Keratinocyte (primary cell): Measurements from ENCODE around the gene POU2F2. TPM values are rescaled to one million over a fixed set of nuclear protein-coding genes. Genes with fewer than 3 reads are reported as not detected.

ENCODE experiments used
- DNase-seq: peaks from one replicate; pipeline ENCODE4 v3.0.0-alpha.2; 2011; ENCODE audit warnings: low read depth, missing footprints, low spot score
- FAIRE-seq: peaks from 2 replicates; lab custom pipeline; 2011; peaks lifted over from hg19 to GRCh38; lab: Jason Lieb, UNC
- H2AFZ ChIP-seq: 2 replicates; pipeline ENCODE4 v1.6.0; 2012; ENCODE audit warnings: low read length, control low read depth, inconsistent platforms; ENCODE audit not compliant: control insufficient read depth
- H3K27ac ChIP-seq: 2 replicates; pipeline ENCODE4 v1.5.1; 2011; ENCODE audit warnings: low read length; ENCODE audit not compliant: control insufficient read depth, insufficient read depth
- H3K27me3 ChIP-seq: 3 replicates; pipeline ENCODE4 v1.6.0; 2011; ENCODE audit warnings: low read length; ENCODE audit not compliant: control insufficient read depth, insufficient read depth; ENCODE audit errors: extremely low read depth
- H3K36me3 ChIP-seq, 2 experiments: 2 replicates in 1 of 2; 3 replicates in 1 of 2; pipeline ENCODE4 v1.5.1; 2011; ENCODE audit warnings: low read length in 2 of 2, mild to moderate bottlenecking in 1 of 2; ENCODE audit not compliant: control insufficient read depth in 2 of 2, insufficient read depth in 2 of 2; ENCODE audit errors: extremely low read depth in 1 of 2
- H3K4me1 ChIP-seq: 3 replicates; pipeline ENCODE4 v1.5.1; 2011; ENCODE audit warnings: low read length; ENCODE audit not compliant: control insufficient read depth, insufficient read depth; ENCODE audit errors: extremely low read depth
- H3K4me2 ChIP-seq: 3 replicates; pipeline ENCODE4 v1.6.0; 2011; ENCODE audit warnings: low read depth, low read length; ENCODE audit not compliant: control insufficient read depth, insufficient read depth; ENCODE audit errors: extremely low read depth
- H3K4me3 ChIP-seq, 3 experiments: fragments of 200-600 bp in 1 of 3; sonication (generic) in 1 of 3; 2 replicates in 2 of 3; 3 replicates in 1 of 3; pipeline ENCODE4 v1.5.1; 2011 to 2016; ENCODE audit warnings: low read length in 3 of 3, mild to moderate bottlenecking in 3 of 3, control low read depth in 2 of 3, inconsistent platforms in 1 of 3, low read depth in 1 of 3, mixed read lengths in 1 of 3, mixed run types in 1 of 3, moderate library complexity in 1 of 3; ENCODE audit not compliant: control insufficient read depth in 2 of 3, insufficient read depth in 2 of 3; ENCODE audit errors: extremely low read depth in 1 of 3
- H3K79me2 ChIP-seq: 2 replicates; pipeline ENCODE4 v1.6.0; 2012; ENCODE audit warnings: low read length; ENCODE audit not compliant: control insufficient read depth, insufficient read depth
- H3K9ac ChIP-seq: 3 replicates; pipeline ENCODE4 v1.6.0; 2011; ENCODE audit warnings: low read length; ENCODE audit not compliant: control insufficient read depth, insufficient read depth; ENCODE audit errors: extremely low read depth
- H3K9me1 ChIP-seq: 3 replicates; pipeline ENCODE4 v1.6.0; 2011; ENCODE audit warnings: low read length; ENCODE audit not compliant: control insufficient read depth, insufficient read depth; ENCODE audit errors: extremely low read depth
- H3K9me3 ChIP-seq: 2 replicates; pipeline ENCODE4 v1.5.1; 2012; ENCODE audit warnings: low read depth, low read length; ENCODE audit not compliant: control insufficient read depth
- H4K20me1 ChIP-seq: 3 replicates; pipeline ENCODE4 v1.6.0; 2011; ENCODE audit warnings: low read length; ENCODE audit not compliant: control insufficient read depth, insufficient read depth; ENCODE audit errors: extremely low read depth
- EZH2 ChIP-seq: IDR thresholded peaks from one replicate; pipeline ENCODE4 v1.6.1; 2012; ENCODE audit warnings: inconsistent platforms, mild to moderate bottlenecking, low read length, moderate library complexity
- dilution Hi-C: fragments of 300-500 bp; cut with MboI; formaldehyde crosslinking; loops from one replicate; pipeline ENCODE4 v1.7.0; 2020; ENCODE audit warnings: low sequenced_read_pairs; ENCODE audit not compliant: extremely low pct_ligation_motif_present
- polyA plus RNA-seq, 5 experiments: library from polyadenylated mRNA; depleted of rRNA in 3 of 5; stranded (reverse) in 3 of 5; stranded (forward) in 1 of 5; unstranded in 1 of 5; fragments of >200 nt; gene quantifications; 1 replicate in 1 of 5; 2 replicates in 3 of 5; 3 replicates in 1 of 5; pipeline versions ENCODE4 v1.2.1 to v1.2.3, GENCODE V29; 2011 to 2012; ENCODE audit warnings: missing spikeins in 2 of 5, low read depth in 1 of 5, low replicate concordance in 1 of 5
- TF ChIP-seq, protein P1 (sequence below), 3 experiments: IDR thresholded peaks in 1 of 3; conservative IDR thresholded peaks in 1 of 3; optimal IDR thresholded peaks in 1 of 3; 2 replicates in 2 of 3; 3 replicates in 1 of 3; pipeline versions ENCODE3 to v1.5.1; 2011; ENCODE audit warnings: low read length in 3 of 3, mild to moderate bottlenecking in 3 of 3, moderate library complexity in 2 of 3, control low read depth in 1 of 3, inconsistent platforms in 1 of 3; ENCODE audit not compliant: insufficient read depth in 2 of 3; ENCODE audit errors: extremely low read depth in 1 of 3

POU2F2 gene
- polyA plus RNA-seq, 1 donor (not counting 4 experiments of a cell fraction or from before 2014, with no cell fraction given), result 7.0 TPM

DNA sequence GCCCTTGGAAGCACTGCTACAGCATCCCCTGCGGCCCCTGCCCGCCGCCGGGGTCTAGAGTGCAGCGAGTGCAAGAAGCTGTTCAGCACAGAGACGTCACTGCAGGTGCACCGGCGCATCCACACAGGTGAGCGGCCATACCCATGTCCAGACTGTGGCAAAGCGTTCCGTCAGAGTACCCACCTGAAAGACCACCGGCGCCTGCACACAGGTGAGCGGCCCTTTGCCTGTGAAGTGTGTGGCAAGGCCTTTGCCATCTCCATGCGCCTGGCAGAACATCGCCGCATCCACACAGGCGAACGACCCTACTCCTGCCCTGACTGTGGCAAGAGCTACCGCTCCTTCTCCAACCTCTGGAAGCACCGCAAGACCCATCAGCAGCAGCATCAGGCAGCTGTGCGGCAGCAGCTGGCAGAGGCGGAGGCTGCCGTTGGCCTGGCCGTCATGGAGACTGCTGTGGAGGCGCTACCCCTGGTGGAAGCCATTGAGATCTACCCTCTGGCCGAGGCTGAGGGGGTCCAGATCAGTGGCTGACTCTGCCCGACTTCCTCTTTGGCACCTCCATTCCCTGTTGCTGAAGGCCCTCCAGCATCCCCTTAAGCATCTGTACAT lies 51.4 kb downstream of the POU2F2 start:
- no peak for TF ChIP-seq EZH2
- TF ChIP-seq, protein P1, sequence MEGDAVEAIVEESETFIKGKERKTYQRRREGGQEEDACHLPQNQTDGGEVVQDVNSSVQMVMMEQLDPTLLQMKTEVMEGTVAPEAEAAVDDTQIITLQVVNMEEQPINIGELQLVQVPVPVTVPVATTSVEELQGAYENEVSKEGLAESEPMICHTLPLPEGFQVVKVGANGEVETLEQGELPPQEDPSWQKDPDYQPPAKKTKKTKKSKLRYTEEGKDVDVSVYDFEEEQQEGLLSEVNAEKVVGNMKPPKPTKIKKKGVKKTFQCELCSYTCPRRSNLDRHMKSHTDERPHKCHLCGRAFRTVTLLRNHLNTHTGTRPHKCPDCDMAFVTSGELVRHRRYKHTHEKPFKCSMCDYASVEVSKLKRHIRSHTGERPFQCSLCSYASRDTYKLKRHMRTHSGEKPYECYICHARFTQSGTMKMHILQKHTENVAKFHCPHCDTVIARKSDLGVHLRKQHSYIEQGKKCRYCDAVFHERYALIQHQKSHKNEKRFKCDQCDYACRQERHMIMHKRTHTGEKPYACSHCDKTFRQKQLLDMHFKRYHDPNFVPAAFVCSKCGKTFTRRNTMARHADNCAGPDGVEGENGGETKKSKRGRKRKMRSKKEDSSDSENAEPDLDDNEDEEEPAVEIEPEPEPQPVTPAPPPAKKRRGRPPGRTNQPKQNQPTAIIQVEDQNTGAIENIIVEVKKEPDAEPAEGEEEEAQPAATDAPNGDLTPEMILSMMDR (optimal IDR thresholded peaks at IDR 0.05 in 1 of 3, IDR thresholded peaks at IDR 0.05 in 1 of 3, conservative IDR thresholded peaks at IDR 0.05 in 1 of 3; ENCODE audit: extremely low read depth in 1 of 3, insufficient read depth in 2 of 3, low read length in 3 of 3), result no peak
- H2AFZ ChIP-seq, result no peak overlapping the region
- DNase-seq (no peak), FAIRE-seq (no peak)
- H3K27ac ChIP-seq, result no peak overlapping the region
- H3K4me1 ChIP-seq, result peaks cover 27% of the 10 kb centered on the region
- peaks cover 26 to 28% of the 10 kb centered on the region in 2 experiments for H3K36me3 ChIP-seq
- no peak overlapping the region for H3K9ac ChIP-seq
- dilution Hi-C loops, result no loop called here
- H3K9me1 ChIP-seq, result peaks cover 10% of the 10 kb centered on the region
- peaks cover 61% of the 10 kb centered on the region for H3K79me2 ChIP-seq
- no peaks in the 10 kb centered on the region for H3K27me3 ChIP-seq
- no peak overlapping the region for H3K4me2 ChIP-seq
- H3K4me3 ChIP-seq, result no peak overlapping the region
- H4K20me1 ChIP-seq, result peaks cover 29% of the 10 kb centered on the region
- no peaks in the 10 kb centered on the region for H3K9me3 ChIP-seq

- Histone ChIP-seq H3K9ac (no peak overlapping the region), H3K27ac (no peak overlapping the region), H3K4me1 (peaks cover 28% of the 10 kb centered on the region), H3K9me3 (no peaks in the 10 kb centered on the region), H3K9me1 (peaks cover 10% of the 10 kb centered on the region), H3K27me3 (no peaks in the 10 kb centered on the region), H3K36me3 (peaks cover 26 to 28% of the 10 kb centered on the region in 2 experiments), H2AFZ (no peak overlapping the region), H4K20me1 (peaks cover 29% of the 10 kb centered on the region), H3K79me2 (peaks cover 61% of the 10 kb centered on the region), H3K4me2 (no peak overlapping the region), H3K4me3 (no peak overlapping the region)
- TF ChIP-seq EZH2, result no peak
- TF ChIP-seq, protein P1 (optimal IDR thresholded peaks at IDR 0.05 in 1 of 3, IDR thresholded peaks at IDR 0.05 in 1 of 3, conservative IDR thresholded peaks at IDR 0.05 in 1 of 3; ENCODE audit: extremely low read depth in 1 of 3, insufficient read depth in 2 of 3, low read length in 3 of 3), result no peak
- DNase-seq (no peak), FAIRE-seq (no peak)
- dilution Hi-C loops, result no loop called here
These were observed 52.1 kb downstream of the POU2F2 start for GRCh38 chr19:42079886-42080763.
